Measurements from ENCODE around the gene SMC6.
A peak's percentile ranks its signal among the peaks of the same experiment; 100 is the strongest.

The SMC6 gene

GRCh38 chr2:17788773-17789172, 35.2 kb upstream of the SMC6 start:
- no peak for DNase-seq (ENCODE audit: low read depth)
- H3K4me3 ChIP-seq (ENCODE audit: low read length): no peak overlapping the region
- TF ChIP-seq CTCF (conservative IDR thresholded peaks at IDR 0.05; ENCODE audit: low read length): no peak

- no peak for DNase-seq (ENCODE audit: low read depth)
- TF ChIP-seq CTCF (conservative IDR thresholded peaks at IDR 0.05; ENCODE audit: low read length): no peak
- no peak overlapping the region for H3K4me3 ChIP-seq (ENCODE audit: low read length)
Measured at GRCh38 chr2:17786727-17787126, 33.1 kb upstream of the SMC6 start.

GRCh38 chr2:17781482-17781881, 27.9 kb upstream of the SMC6 start:
- no peak for DNase-seq (ENCODE audit: low read depth)
- no peak overlapping the region for H3K4me3 ChIP-seq (ENCODE audit: low read length)

GRCh38 chr2:17780546-17780945, 26.9 kb upstream of the SMC6 start:
- H3K4me3 ChIP-seq (ENCODE audit: low read length): no peak overlapping the region
- TF ChIP-seq CTCF (conservative IDR thresholded peaks at IDR 0.05; ENCODE audit: low read length): no peak
- peak; percentile 18 for DNase-seq (ENCODE audit: low read depth)

More at GRCh38 chr2:17781482-17781881, 27.9 kb upstream of the SMC6 start:
- TF ChIP-seq CTCF (conservative IDR thresholded peaks at IDR 0.05; ENCODE audit: low read length): no peak

- no peak for TF ChIP-seq CTCF (conservative IDR thresholded peaks at IDR 0.05; ENCODE audit: low read length)
- H3K4me3 ChIP-seq (ENCODE audit: low read length): no peak overlapping the region
- no peak for DNase-seq (ENCODE audit: low read depth)
Measured at GRCh38 chr2:17772532-17772931, 18.9 kb upstream of the SMC6 start.

- no peak overlapping the region for H3K4me3 ChIP-seq (ENCODE audit: low read length)
- no peak for DNase-seq (ENCODE audit: low read depth)
- TF ChIP-seq CTCF (conservative IDR thresholded peaks at IDR 0.05; ENCODE audit: low read length): no peak
Measured at GRCh38 chr2:17771956-17772355, 18.3 kb upstream of the SMC6 start.

GRCh38 chr2:17768894-17769293, 15.3 kb upstream of the SMC6 start:
- no peak overlapping the region for H3K4me3 ChIP-seq (ENCODE audit: low read length)
- DNase-seq (ENCODE audit: low read depth): no peak
- TF ChIP-seq CTCF (conservative IDR thresholded peaks at IDR 0.05; ENCODE audit: low read length): no peak

All from AG10803 (cell line).